ENCODE measurements around the gene PRRX1. TPM values are rescaled to one million over a fixed set of nuclear protein-coding genes. Genes with fewer than 3 reads are reported as not detected.
A peak's percentile ranks its signal among the peaks of the same experiment; 100 is the strongest.

Gene PRRX1
- not detected for total RNA-seq

DNA sequence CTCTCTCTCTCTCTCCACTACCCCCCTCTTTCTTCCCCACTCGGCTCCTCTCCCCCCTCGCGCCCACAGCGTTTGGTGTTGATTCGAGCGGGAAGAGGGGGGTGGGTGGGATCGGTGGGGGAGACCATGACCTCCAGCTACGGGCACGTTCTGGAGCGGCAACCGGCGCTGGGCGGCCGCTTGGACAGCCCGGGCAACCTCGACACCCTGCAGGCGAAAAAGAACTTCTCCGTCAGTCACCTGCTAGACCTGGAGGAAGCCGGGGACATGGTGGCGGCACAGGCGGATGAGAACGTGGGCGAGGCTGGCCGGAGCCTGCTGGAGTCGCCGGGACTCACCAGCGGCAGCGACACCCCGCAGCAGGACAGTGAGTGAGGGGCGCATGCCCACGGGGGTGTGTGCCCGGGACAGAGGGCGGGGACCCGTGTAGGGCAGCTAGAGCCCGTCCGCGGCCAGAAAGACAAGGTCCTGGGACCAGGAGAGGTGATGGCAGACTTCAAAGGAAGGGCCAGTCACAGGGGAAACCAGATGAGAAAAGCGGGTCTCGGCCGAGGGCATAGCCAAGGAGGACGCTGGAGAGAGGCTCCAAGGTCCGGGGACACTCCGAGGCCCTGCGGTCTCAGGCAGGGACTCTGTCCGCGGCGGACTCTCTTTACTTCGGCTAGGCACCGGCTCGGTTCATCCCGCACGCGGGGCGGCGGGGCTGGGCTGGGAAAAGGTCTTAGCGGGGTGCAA, at the start of gene PRRX1:
TSS of gene PRRX1 (plus strand) at position 39 of the 735 bp plus-strand sequence. CDS start at position 127, 88 bp downstream.
- ATAC-seq = peak; percentile 10 to 21
- Mint-ChIP-seq H3K9me3 (no peaks in the 10 kb centered on the region), H3K4me1 (ENCODE audit: low read depth) (peaks cover 21% of the 10 kb centered on the region), H3K4me3 (no peak within 1 kb of the TSS), H3K27me3 (ENCODE audit: low read depth) (peaks cover 88% of the 10 kb centered on the region), H3K36me3 (ENCODE audit: insufficient read depth) (no peaks in the 10 kb centered on the region)
- no peak for DNase-seq

DNA sequence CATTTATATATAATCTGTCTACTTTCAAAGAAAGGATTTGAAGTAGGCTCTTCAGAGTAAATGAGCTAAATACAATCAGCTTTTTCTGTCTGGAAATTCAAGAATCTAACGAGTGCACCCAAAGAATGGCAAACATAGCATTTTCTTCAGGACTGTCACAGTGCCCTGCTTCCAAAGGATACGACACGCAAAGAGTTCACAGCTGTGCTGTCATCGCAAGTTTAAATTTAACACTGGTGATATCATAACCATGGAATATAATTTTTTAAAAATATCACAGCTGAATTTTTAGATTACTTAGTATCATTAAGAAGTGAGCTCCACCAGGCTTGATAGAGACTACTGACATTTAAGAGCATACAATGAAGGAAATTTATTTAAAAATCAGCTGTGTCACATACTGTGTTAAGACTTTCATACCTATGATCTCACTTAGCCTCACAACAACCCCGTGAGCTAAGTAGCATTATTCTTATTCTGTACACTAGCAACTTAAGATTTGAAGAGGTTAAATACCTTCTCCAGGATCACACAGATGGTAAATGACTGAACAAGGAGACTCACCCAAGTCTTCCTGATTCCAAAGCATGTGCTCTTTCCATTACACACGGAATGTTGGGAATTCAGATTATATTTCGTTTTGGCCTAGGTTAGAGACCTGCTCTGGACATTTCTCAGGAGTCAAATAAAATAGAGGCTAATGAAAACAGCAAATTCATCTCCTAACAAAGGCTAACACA, 46.2 kb upstream of the PRRX1 start:
- DNase-seq (no peak), ATAC-seq (no peak)
- Mint-ChIP-seq H3K36me3 (ENCODE audit: insufficient read depth) (no peaks in the 10 kb centered on the region), H3K4me3 (no peak overlapping the region), H3K4me1 (ENCODE audit: low read depth) (no peaks in the 10 kb centered on the region), H3K27me3 (ENCODE audit: low read depth) (peaks cover 16% of the 10 kb centered on the region), H3K9me3 (no peaks in the 10 kb centered on the region)

DNA sequence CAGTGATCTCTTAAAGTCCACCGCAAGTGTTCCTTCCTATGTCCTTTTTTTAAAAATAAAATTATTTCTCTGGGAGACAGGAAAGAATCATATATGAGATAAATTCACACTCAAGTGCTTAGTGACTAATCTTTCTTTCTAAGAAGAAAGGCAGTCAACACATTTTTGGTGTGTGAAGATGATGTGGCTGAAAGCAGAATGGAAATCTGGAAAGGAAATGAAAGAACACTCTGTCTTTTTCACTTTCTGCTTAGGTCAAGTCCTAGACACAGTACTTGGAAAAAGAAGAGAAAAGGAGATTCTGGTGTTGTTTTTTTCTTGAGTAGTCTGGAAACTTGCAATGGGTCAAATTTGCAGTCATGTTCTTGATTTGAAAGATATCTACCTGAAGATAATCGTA, 45.5 kb upstream of the PRRX1 start:
- DNase-seq (no peak), ATAC-seq (no peak)
- Mint-ChIP-seq H3K4me3 (no peak overlapping the region), H3K4me1 (ENCODE audit: low read depth) (no peaks in the 10 kb centered on the region), H3K36me3 (ENCODE audit: insufficient read depth) (no peaks in the 10 kb centered on the region), H3K27me3 (ENCODE audit: low read depth) (peaks cover 16% of the 10 kb centered on the region), H3K9me3 (no peaks in the 10 kb centered on the region)

DNA sequence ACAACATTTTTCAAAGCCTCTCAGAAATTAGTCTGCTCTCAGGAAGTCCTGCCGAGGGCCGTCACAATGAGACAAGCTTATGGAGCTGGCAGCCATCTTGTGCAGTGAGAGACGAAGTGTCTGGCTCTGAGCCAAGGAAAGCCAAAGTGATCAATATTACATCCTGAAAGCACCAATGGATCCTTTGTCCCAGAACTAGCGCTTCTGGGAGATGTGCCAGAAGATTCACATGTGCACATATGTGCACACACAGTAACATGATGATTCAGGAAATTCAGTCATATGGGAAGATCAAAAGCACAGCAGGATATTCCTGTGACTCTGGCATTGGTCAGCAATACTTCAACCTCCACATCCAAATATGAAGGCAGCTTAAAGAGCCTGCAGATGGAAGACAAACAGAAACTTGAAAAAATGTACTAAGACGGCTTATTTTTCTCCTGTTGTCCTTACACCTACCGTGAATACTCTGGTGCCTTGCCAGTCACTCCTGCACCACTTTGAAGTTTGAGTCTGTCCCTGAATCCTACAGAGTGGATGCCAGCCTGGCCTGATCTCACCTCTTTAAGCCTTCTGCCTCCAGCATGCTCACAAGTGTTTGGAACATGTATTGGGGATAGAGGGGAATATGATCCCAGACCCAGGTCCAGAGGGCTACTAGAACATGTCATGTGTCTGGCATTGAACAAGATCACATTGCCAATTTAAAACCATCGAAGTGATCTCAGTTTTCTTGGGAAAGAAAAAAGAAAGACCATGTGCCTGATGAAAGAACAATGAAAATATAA, 44.5 kb upstream of the PRRX1 start:
- Mint-ChIP-seq H3K27me3 (ENCODE audit: low read depth) (peaks cover 14% of the 10 kb centered on the region), H3K36me3 (ENCODE audit: insufficient read depth) (no peaks in the 10 kb centered on the region), H3K4me3 (no peak overlapping the region), H3K4me1 (ENCODE audit: low read depth) (no peaks in the 10 kb centered on the region), H3K9me3 (no peaks in the 10 kb centered on the region)
- ATAC-seq (no peak), DNase-seq (no peak)

DNA sequence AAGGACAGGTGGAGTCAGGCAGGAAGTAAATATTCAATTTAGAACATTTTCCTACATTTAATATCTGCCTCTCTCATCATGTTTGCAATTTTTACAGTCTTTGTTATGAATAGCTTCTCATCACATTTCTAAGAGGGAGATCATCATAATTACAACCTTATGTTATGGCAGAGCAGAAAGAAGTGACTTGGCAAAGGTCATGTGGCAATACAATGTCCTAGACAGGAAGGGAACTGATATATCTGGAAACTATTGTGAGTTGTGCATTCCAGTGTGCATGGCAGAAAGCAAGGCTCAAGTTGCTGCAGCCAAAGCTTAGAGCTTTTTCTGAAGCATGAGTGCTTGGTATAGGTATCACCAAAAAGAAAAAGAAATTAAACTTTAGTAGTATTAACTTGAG, 43.8 kb upstream of the PRRX1 start:
- ATAC-seq = no peak
- no peak for DNase-seq
- Mint-ChIP-seq H3K36me3 (ENCODE audit: insufficient read depth) (no peaks in the 10 kb centered on the region), H3K4me3 (no peak overlapping the region), H3K27me3 (ENCODE audit: low read depth) (peaks cover 18% of the 10 kb centered on the region), H3K9me3 (no peaks in the 10 kb centered on the region), H3K4me1 (ENCODE audit: low read depth) (no peaks in the 10 kb centered on the region)

DNA sequence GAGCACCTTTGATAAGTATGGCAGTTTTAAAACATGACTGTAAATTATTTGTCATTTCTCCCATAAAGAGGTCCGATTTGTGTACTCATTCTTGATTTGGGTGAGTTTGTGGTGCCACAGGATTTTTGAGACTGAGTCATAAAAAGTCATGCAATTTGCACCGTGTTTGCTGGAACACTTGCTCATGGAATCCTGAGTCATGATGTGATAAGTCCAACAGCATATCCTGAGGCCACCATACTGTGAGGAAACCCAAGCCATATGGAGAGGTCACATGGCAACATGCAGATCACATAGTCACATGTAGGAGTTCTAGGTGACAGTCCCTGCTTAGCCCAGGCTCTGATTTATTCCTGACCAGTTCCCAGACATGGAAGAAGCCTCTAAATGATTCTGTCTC, 40.8 kb upstream of the PRRX1 start:
- no peaks in the 10 kb centered on the region for H3K4me1 Mint-ChIP-seq (ENCODE audit: low read depth)
- H3K27me3 Mint-ChIP-seq (ENCODE audit: low read depth) = peaks cover 19% of the 10 kb centered on the region

DNA sequence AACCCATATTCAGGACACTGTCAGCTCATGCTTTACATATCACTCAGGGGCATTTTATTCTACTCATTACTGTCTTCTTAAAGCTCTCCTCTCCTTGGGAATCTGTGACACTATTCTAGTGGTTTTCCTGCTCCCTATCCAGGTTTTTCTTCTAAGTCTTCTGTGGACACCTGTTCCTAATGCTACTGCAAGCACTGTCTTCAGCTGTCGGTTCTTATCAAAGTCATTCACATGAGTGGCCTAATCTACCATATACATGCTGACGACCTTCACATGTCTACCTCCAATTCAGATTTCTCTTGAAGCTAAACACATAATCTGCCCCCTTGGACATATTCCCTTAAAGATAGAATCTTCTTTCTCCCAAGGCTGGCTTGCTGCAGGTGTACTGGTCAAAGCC, 39.8 kb upstream of the PRRX1 start:
- Mint-ChIP-seq H3K36me3 (ENCODE audit: insufficient read depth) (no peaks in the 10 kb centered on the region), H3K4me3 (no peak overlapping the region), H3K9me3 (no peaks in the 10 kb centered on the region), H3K4me1 (ENCODE audit: low read depth) (no peaks in the 10 kb centered on the region), H3K27me3 (ENCODE audit: low read depth) (peaks cover 15% of the 10 kb centered on the region)
- ATAC-seq (no peak), DNase-seq (no peak)

More for the DNA sequence above, 40.8 kb upstream of the PRRX1 start:
- Mint-ChIP-seq H3K4me3 (no peak overlapping the region), H3K9me3 (no peaks in the 10 kb centered on the region), H3K36me3 (ENCODE audit: insufficient read depth) (no peaks in the 10 kb centered on the region)
- ATAC-seq (no peak), DNase-seq (no peak)

DNA sequence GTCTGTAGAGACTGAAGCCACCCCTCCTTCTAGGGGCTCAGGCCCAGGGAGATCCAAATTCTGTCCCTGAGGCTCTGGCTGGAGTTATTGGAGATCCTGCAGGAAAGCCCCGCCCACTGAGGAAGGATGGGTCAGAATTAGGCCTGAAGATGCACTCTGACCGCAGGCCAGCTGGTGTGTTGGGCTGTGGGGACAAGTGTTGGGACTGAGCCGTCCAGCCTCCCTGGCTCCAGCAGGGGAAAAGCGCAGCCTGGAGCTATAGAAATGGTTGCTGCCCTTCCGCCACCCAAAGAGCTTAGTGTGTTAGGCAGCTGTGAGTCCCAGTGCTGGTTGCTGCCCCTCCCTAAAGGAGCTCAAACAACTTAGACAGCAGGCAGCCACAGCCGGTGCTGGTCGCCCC, 33.0 kb upstream of the PRRX1 start:
- ATAC-seq (no peak), DNase-seq (no peak)
- H3K4me3 Mint-ChIP-seq = no peak overlapping the region
- no peaks in the 10 kb centered on the region for H3K36me3 Mint-ChIP-seq (ENCODE audit: insufficient read depth)
- no peaks in the 10 kb centered on the region for H3K9me3 Mint-ChIP-seq
- peaks cover 20% of the 10 kb centered on the region for H3K27me3 Mint-ChIP-seq (ENCODE audit: low read depth)
- no peaks in the 10 kb centered on the region for H3K4me1 Mint-ChIP-seq (ENCODE audit: low read depth)

DNA sequence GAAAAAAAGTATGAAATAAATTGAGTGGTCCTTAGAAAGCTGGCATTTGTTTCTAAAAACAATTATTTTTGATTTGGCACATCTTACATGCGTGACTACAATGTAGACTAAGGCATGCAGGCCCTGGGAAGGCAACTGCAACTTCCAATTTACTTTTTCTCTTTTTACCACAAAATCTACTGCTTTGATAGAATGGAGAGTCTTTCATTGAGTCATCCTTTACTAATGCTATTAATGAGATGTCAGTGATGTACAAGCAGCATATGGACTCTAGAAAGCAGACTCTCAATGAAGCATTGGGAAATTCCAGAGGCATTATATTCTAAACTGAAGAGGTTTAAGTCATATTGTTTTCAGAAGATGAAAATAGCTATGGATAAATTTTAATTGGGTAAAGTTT, 29.6 kb upstream of the PRRX1 start:
- ATAC-seq (no peak), DNase-seq (no peak)
- Mint-ChIP-seq H3K9me3 (peaks cover 2% of the 10 kb centered on the region), H3K27me3 (ENCODE audit: low read depth) (peaks cover 15% of the 10 kb centered on the region), H3K4me1 (ENCODE audit: low read depth) (no peaks in the 10 kb centered on the region), H3K4me3 (no peak overlapping the region), H3K36me3 (ENCODE audit: insufficient read depth) (no peaks in the 10 kb centered on the region)

DNA sequence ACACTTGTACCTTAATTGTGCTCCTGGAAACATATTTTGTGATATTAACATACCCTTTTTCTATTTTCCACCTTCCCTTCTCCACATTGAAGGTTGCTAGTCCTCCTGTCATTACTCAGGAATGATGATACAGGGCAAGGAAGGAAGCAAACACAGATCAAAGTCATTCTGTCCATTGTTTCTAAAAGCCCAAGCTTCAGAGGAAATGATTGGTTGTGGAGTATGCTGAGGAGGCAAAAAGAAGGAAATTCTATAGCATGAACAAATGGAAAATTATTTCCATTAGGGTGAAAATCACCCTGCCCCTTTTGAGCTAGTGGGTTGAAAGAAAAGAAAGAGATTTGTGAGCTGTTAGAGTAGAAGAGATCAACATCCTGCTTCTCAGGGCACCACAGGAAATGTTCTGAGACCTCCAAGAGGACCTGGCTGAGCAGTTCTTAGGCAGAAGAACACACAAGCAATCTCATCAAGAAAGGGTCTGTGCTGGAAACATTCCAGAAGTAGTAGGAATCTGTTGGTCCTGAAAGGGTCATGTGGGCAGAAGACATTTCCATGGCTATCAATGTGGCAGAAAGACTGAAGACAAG, 29.0 kb upstream of the PRRX1 start:
- peaks cover 2% of the 10 kb centered on the region for H3K9me3 Mint-ChIP-seq
- no peaks in the 10 kb centered on the region for H3K4me1 Mint-ChIP-seq (ENCODE audit: low read depth)
- DNase-seq (no peak), ATAC-seq (no peak)
- H3K4me3 Mint-ChIP-seq = no peak overlapping the region
- H3K36me3 Mint-ChIP-seq (ENCODE audit: insufficient read depth) = no peaks in the 10 kb centered on the region
- peaks cover 15% of the 10 kb centered on the region for H3K27me3 Mint-ChIP-seq (ENCODE audit: low read depth)

DNA sequence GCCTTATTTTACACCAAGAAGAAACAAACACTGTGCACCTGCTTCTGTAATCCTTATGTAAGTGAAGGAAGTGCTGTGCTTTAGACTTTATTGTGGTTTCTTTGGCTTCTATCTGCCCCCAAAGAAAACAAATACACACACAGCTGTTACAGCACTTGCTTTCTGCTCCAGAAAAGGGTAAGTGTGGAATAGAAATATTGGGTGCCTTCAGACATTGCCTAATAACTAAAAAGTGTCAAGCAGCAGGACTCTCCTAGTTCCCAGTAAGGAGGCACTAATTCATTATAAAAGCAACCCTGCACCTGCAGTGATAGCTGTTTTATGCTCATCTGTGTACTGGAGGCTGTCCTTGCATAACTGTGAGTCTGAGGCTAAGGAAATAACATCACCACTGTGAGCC, 23.4 kb upstream of the PRRX1 start:
- no peak for ATAC-seq
- no peak for DNase-seq
- Mint-ChIP-seq H3K4me3 (no peak overlapping the region), H3K36me3 (ENCODE audit: insufficient read depth) (no peaks in the 10 kb centered on the region), H3K27me3 (ENCODE audit: low read depth) (no peaks in the 10 kb centered on the region), H3K9me3 (peaks cover 2% of the 10 kb centered on the region), H3K4me1 (ENCODE audit: low read depth) (peaks cover 2% of the 10 kb centered on the region)

DNA sequence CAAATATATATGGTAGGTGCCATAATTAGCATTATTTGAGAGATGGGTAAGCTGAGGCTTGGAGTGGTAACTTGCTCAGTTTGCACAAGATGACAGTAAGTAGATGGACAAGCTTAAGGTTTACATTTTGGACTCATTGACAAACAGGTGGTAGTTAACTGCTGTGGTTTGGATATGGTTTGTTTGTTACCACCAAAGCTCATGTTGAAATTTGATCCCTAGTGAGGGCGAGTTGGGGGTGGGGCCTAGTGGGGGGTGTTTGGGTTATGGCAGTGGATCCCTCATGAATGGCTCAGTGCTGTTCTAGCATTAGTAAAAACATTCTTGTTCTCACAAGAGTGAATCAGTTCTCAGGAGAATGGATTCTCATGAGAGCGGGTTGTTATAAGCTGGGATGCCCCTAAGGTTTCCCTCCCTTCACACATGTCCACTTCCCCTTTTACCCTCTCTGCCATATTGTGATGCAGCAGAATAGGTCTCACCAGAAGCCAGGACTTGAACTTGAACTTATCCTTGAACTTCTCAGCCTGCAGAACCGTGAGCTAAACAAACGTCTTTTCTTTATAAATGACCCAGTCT, 6.6 kb upstream of the PRRX1 start:
- H3K36me3 Mint-ChIP-seq (ENCODE audit: insufficient read depth) = no peaks in the 10 kb centered on the region
- peaks cover 4% of the 10 kb centered on the region for H3K4me1 Mint-ChIP-seq (ENCODE audit: low read depth)
- no peaks in the 10 kb centered on the region for H3K9me3 Mint-ChIP-seq
- no peak for DNase-seq
- H3K27me3 Mint-ChIP-seq (ENCODE audit: low read depth) = peaks cover 67% of the 10 kb centered on the region
- no peak overlapping the region for H3K4me3 Mint-ChIP-seq
- no peak for ATAC-seq

DNA sequence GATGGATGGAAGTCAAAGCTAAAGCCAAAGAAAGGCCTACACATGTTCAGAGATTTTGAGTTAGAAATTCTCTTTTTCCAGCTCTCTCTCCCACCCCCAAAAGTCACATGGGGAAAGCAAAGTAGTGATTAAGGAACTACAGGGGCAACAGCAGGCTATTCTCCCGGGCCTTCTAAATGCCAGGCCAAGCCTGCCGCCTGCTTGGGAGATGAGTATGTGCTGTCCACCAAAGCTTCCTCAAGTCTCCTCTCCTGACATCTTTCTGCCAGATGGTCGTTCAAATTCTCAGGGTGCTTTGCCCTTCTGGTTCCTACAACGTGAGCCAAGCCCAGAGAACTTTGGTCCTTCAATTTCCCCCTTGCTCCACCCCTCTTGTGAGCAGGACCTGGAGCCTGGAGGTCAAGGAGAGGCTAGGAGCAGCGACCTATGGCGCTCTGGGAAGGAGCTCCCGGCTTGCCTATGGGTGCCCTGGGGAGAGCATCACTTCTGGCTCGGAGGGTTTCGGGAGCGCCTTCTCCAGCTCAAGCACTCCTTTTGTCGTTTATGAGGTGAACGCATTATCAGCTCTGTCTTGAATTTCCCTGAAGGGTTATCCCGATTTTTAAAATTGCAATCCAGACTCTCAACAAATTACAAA, 4.4 kb upstream of the PRRX1 start:
- Mint-ChIP-seq H3K4me1 (ENCODE audit: low read depth) (peaks cover 7% of the 10 kb centered on the region), H3K36me3 (ENCODE audit: insufficient read depth) (no peaks in the 10 kb centered on the region), H3K9me3 (no peaks in the 10 kb centered on the region), H3K4me3 (no peak overlapping the region), H3K27me3 (ENCODE audit: low read depth) (peaks cover 71% of the 10 kb centered on the region)
- ATAC-seq (no peak), DNase-seq (no peak)

DNA sequence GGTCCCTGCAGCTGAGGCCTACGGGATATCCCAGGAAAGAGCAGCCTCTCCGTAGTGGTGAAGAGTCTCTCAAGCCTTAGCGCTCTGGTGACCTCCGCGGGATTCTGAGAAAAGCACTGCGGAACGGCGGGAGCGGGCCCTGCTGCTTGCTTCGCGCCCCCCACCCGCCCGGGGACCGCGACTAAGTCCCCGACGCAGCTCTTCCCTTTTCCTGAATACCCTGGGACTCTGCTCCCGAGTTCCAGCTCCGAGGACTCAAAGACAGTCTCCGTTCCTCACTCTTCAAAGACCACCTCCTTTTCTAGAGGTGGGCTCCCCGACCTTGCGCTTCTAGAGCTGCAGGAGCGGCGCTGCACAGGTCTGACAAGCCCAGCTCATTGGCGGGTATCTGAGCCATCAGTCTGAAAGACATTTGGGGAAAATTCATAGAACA, 3.6 kb upstream of the PRRX1 start:
- no peak overlapping the region for H3K4me3 Mint-ChIP-seq
- peaks cover 76% of the 10 kb centered on the region for H3K27me3 Mint-ChIP-seq (ENCODE audit: low read depth)
- DNase-seq (no peak), ATAC-seq (no peak)
- no peaks in the 10 kb centered on the region for H3K9me3 Mint-ChIP-seq
- H3K36me3 Mint-ChIP-seq (ENCODE audit: insufficient read depth) = no peaks in the 10 kb centered on the region
- peaks cover 7% of the 10 kb centered on the region for H3K4me1 Mint-ChIP-seq (ENCODE audit: low read depth)

All from activated T-cell treated with anti-CD3 and anti-CD28 coated beads, Interleukin-2, amount 50 U/mL, for 4 hours (primary cell).